Measurements from ENCODE around the gene RIBC1.

Gene RIBC1

DNA sequence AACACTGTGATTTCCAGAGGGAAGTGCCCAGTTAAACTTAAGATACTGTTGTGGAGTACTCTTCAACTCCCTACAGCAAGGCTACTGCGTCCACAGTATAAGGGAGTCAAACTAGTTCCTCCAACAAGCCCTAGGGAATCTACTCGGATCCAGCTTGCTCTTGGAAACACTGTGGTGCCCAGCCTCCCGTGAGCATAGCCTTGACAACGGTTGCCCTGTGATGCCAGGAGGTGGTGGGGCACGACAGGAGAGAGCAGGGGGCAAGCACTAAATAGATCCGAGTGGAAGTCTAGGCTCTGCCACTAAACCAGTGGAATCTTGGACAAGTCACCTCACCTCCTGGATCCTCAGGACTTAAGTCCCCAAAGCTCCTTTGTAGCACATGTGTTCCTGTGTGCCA is 45.8 kb upstream of the RIBC1 start:
- Histone ChIP-seq H3K4me2 (ENCODE audit: low read length, poor library complexity, severe bottlenecking) (no peak overlapping the region), H2BK5ac (ENCODE audit: low read depth, low read length, poor library complexity, severe bottlenecking) (no peak overlapping the region), H3K36me3 (ENCODE audit: control insufficient read depth in 1 of 2, insufficient read depth in 2 of 2, low read depth in 1 of 2, low read length in 2 of 2) (peaks cover 20 to 51% of the 10 kb centered on the region in 2 experiments), H3K23ac (ENCODE audit: low read length in 2 of 2) (no peak overlapping the region), H3K79me1 (replicated peaks; ENCODE audit: low read length, poor library complexity, severe bottlenecking) (no peaks in the 10 kb centered on the region), H3K9me3 (ENCODE audit: control insufficient read depth, low read length) (no peaks in the 10 kb centered on the region), H2BK15ac (ENCODE audit: low read depth, poor library complexity, severe bottlenecking) (no peak overlapping the region), H3K27ac (ENCODE audit: low read length, poor library complexity, severe bottlenecking) (no peak overlapping the region), H2BK12ac (ENCODE audit: low read length in 2 of 2) (no peak overlapping the region), H4K91ac (ENCODE audit: low read length) (no peak overlapping the region), H3K4ac (ENCODE audit: low read depth in 1 of 2, low read length in 2 of 2) (no peak overlapping the region), H3K4me1 (ENCODE audit: control insufficient read depth, insufficient read depth, low read depth, low read length) (peaks cover 13% of the 10 kb centered on the region), H2AK5ac (ENCODE audit: low read length, severe bottlenecking) (no peak overlapping the region), H2AFZ (ENCODE audit: low read depth, low read length) (no peak overlapping the region), H3K4me3 (ENCODE audit: insufficient read depth in 1 of 2, low read depth in 1 of 2, low read length in 2 of 2) (no peak overlapping the region), H2BK120ac (ENCODE audit: low read depth, low read length) (no peak overlapping the region), H3K27me3 (ENCODE audit: control insufficient read depth in 1 of 2, insufficient read depth in 1 of 2, low read length in 2 of 2) (no peaks in the 10 kb centered on the region), H4K8ac (ENCODE audit: low read length) (no peak overlapping the region), H3K18ac (ENCODE audit: low read depth in 1 of 2, low read length in 2 of 2) (no peak overlapping the region), H3K14ac (ENCODE audit: low read length in 2 of 2) (no peak overlapping the region), H3K9ac (ENCODE audit: low read length) (no peak overlapping the region)
- WGBS: 88% methylated on average over 4 of the region's 6 CpGs
- DNase-seq: no peak

DNA sequence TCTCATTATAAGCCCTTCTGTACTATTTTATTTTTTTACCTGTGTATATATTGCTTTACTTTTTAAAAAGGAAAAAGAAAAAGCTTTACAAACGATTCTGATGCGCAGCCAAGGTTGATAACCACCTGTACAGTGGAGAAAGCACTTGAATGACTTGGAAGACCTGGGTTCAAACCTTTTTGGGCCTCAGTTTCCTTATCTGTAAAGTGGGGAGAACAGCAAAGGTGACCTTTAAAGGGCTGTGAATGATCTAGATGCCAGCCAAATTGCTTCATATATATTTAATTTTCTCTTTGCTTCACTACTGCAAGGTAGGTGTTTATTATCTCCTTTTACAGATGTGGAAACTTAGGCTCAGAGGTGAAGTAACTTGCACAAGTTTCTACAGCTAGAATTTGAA is 45.2 kb upstream of the RIBC1 start:
- no peak overlapping the region for H3K27ac ChIP-seq (ENCODE audit: low read length, poor library complexity, severe bottlenecking)

DNA sequence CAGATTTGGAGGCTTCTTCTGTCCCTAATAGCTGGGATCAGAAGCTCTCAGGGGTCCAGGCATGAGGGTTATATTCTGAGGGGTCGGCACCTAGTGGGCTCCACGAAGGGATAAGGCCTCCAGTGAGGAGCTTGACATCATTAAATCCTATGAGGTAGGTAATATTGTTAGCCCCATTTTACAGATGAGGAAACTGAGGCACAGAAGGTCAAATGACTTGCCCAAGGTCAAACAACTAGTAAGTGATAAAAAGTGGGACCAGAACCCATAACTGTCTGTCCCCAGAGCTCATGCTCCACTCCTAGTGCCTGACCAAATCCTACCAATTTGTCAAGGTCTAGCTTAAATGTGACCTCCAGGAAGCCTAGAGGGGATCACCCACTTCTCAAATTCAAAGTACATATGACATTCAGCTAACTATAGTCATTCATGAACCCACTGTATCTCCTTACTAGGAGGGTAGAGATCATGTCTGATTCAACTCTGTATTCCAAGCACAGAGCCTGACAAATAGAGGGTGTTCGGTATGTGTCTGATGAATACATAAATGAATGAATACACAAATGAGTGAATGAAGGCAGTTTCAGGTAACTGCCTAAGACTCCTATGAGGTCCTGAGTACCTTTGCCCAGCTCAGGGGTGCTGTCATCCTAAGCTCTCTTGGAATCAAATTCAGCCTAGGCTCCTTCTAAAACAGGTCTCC is 43.5 kb upstream of the RIBC1 start:
- H2AK5ac ChIP-seq (ENCODE audit: low read length, severe bottlenecking): peak overlapping the region; percentile 93
- 100% methylated on average over 3 of the region's 3 CpGs for WGBS
- H3K4me2 ChIP-seq (ENCODE audit: low read length, poor library complexity, severe bottlenecking): no peak overlapping the region

More for the DNA sequence above, 45.2 kb upstream of the RIBC1 start:
- H3K79me1 ChIP-seq (replicated peaks; ENCODE audit: low read length, poor library complexity, severe bottlenecking): no peaks in the 10 kb centered on the region
- no peak for DNase-seq
- no peak overlapping the region for H4K8ac ChIP-seq (ENCODE audit: low read length)
- no peak overlapping the region for H3K4me3 ChIP-seq (ENCODE audit: insufficient read depth in 1 of 2, low read depth in 1 of 2, low read length in 2 of 2)
- no peak overlapping the region for H2AFZ ChIP-seq (ENCODE audit: low read depth, low read length)
- no peak overlapping the region for H3K23ac ChIP-seq (ENCODE audit: low read length in 2 of 2)
- no peaks in the 10 kb centered on the region for H3K27me3 ChIP-seq (ENCODE audit: control insufficient read depth in 1 of 2, insufficient read depth in 1 of 2, low read length in 2 of 2)
- WGBS: 100% methylated on average over 2 of the region's 2 CpGs
- no peak overlapping the region for H2AK5ac ChIP-seq (ENCODE audit: low read length, severe bottlenecking)
- no peak overlapping the region for H3K9ac ChIP-seq (ENCODE audit: low read length)
- no peak overlapping the region for H2BK15ac ChIP-seq (ENCODE audit: low read depth, poor library complexity, severe bottlenecking)
- H3K9me3 ChIP-seq (ENCODE audit: control insufficient read depth, low read length): no peaks in the 10 kb centered on the region
- H3K4ac ChIP-seq (ENCODE audit: low read depth in 1 of 2, low read length in 2 of 2): no peak overlapping the region
- H3K14ac ChIP-seq (ENCODE audit: low read length in 2 of 2): no peak overlapping the region
- H4K91ac ChIP-seq (ENCODE audit: low read length): no peak overlapping the region
- H2BK5ac ChIP-seq (ENCODE audit: low read depth, low read length, poor library complexity, severe bottlenecking): no peak overlapping the region
- no peak overlapping the region for H3K4me2 ChIP-seq (ENCODE audit: low read length, poor library complexity, severe bottlenecking)
- no peak overlapping the region for H2BK120ac ChIP-seq (ENCODE audit: low read depth, low read length)
- H3K4me1 ChIP-seq (ENCODE audit: control insufficient read depth, insufficient read depth, low read depth, low read length): peaks cover 13% of the 10 kb centered on the region
- H3K18ac ChIP-seq (ENCODE audit: low read depth in 1 of 2, low read length in 2 of 2): no peak overlapping the region
- peaks cover 24 to 56% of the 10 kb centered on the region in 2 experiments for H3K36me3 ChIP-seq (ENCODE audit: control insufficient read depth in 1 of 2, insufficient read depth in 2 of 2, low read depth in 1 of 2, low read length in 2 of 2)
- H2BK12ac ChIP-seq (ENCODE audit: low read length in 2 of 2): no peak overlapping the region

DNA sequence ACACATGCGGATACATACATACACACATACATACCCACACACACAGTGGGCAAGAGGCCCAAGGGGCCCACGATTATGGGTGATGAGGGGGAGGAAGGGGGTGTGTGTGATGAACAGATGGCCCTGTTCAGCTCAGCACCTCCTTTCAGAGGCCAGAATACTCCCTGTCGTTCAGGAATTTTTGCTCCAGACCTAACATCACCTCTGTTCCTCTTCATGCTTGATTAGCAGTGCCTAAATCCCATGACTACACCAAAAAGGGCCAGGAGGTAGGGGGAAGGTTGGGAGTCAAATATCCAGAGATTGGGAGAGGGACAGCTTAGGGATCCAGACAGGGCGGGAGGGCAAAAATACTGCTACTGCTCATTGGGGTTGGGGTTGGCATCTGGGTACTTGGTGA is 42.9 kb upstream of the RIBC1 start:
- no peak overlapping the region for H3K4ac ChIP-seq (ENCODE audit: low read depth in 1 of 2, low read length in 2 of 2)
- H3K4me3 ChIP-seq (ENCODE audit: insufficient read depth in 1 of 2, low read depth in 1 of 2, low read length in 2 of 2): no peak overlapping the region
- H2BK15ac ChIP-seq (ENCODE audit: low read depth, poor library complexity, severe bottlenecking): no peak overlapping the region
- H3K14ac ChIP-seq (ENCODE audit: low read length in 2 of 2): no peak overlapping the region
- H2AFZ ChIP-seq (ENCODE audit: low read depth, low read length): no peak overlapping the region
- no peak for DNase-seq
- H3K4me1 ChIP-seq (ENCODE audit: control insufficient read depth, insufficient read depth, low read depth, low read length): peaks cover 14% of the 10 kb centered on the region
- H2AK5ac ChIP-seq (ENCODE audit: low read length, severe bottlenecking): peak overlapping the region; percentile 92
- no peak overlapping the region for H2BK12ac ChIP-seq (ENCODE audit: low read length in 2 of 2)
- no peaks in the 10 kb centered on the region for H3K9me3 ChIP-seq (ENCODE audit: control insufficient read depth, low read length)
- 100% methylated on average over 1 of the region's 4 CpGs for WGBS
- H3K4me2 ChIP-seq (ENCODE audit: low read length, poor library complexity, severe bottlenecking): peak overlapping the region; percentile 29
- H4K91ac ChIP-seq (ENCODE audit: low read length): no peak overlapping the region
- H3K9ac ChIP-seq (ENCODE audit: low read length): no peak overlapping the region
- peaks cover 28 to 70% of the 10 kb centered on the region in 2 experiments for H3K36me3 ChIP-seq (ENCODE audit: control insufficient read depth in 1 of 2, insufficient read depth in 2 of 2, low read depth in 1 of 2, low read length in 2 of 2)
- peak overlapping the region; percentile 79 for H3K27ac ChIP-seq (ENCODE audit: low read length, poor library complexity, severe bottlenecking)
- no peak overlapping the region for H3K23ac ChIP-seq (ENCODE audit: low read length in 2 of 2)
- no peaks in the 10 kb centered on the region for H3K27me3 ChIP-seq (ENCODE audit: control insufficient read depth in 1 of 2, insufficient read depth in 1 of 2, low read length in 2 of 2)
- H2BK120ac ChIP-seq (ENCODE audit: low read depth, low read length): no peak overlapping the region
- peak overlapping the region; percentile 76 for H2BK5ac ChIP-seq (ENCODE audit: low read depth, low read length, poor library complexity, severe bottlenecking)
- no peak overlapping the region for H3K18ac ChIP-seq (ENCODE audit: low read depth in 1 of 2, low read length in 2 of 2)
- H3K79me1 ChIP-seq (replicated peaks; ENCODE audit: low read length, poor library complexity, severe bottlenecking): no peaks in the 10 kb centered on the region
- no peak overlapping the region for H4K8ac ChIP-seq (ENCODE audit: low read length)

More for the DNA sequence above, 43.5 kb upstream of the RIBC1 start:
- no peak overlapping the region for H4K91ac ChIP-seq (ENCODE audit: low read length)
- no peak overlapping the region for H3K23ac ChIP-seq (ENCODE audit: low read length in 2 of 2)
- peaks cover 14% of the 10 kb centered on the region for H3K4me1 ChIP-seq (ENCODE audit: control insufficient read depth, insufficient read depth, low read depth, low read length)
- no peak overlapping the region for H3K14ac ChIP-seq (ENCODE audit: low read length in 2 of 2)
- H2BK15ac ChIP-seq (ENCODE audit: low read depth, poor library complexity, severe bottlenecking): no peak overlapping the region
- no peak overlapping the region for H2BK120ac ChIP-seq (ENCODE audit: low read depth, low read length)
- no peak overlapping the region for H3K4ac ChIP-seq (ENCODE audit: low read depth in 1 of 2, low read length in 2 of 2)
- no peak overlapping the region for H3K4me3 ChIP-seq (ENCODE audit: insufficient read depth in 1 of 2, low read depth in 1 of 2, low read length in 2 of 2)
- H3K27ac ChIP-seq (ENCODE audit: low read length, poor library complexity, severe bottlenecking): peak overlapping the region; percentile 64
- H3K18ac ChIP-seq (ENCODE audit: low read depth in 1 of 2, low read length in 2 of 2): no peak overlapping the region
- no peaks in the 10 kb centered on the region for H3K79me1 ChIP-seq (replicated peaks; ENCODE audit: low read length, poor library complexity, severe bottlenecking)
- H3K36me3 ChIP-seq (ENCODE audit: control insufficient read depth in 1 of 2, insufficient read depth in 2 of 2, low read depth in 1 of 2, low read length in 2 of 2): peaks cover 28 to 70% of the 10 kb centered on the region in 2 experiments
- no peak overlapping the region for H4K8ac ChIP-seq (ENCODE audit: low read length)
- H2AFZ ChIP-seq (ENCODE audit: low read depth, low read length): no peak overlapping the region
- no peak overlapping the region for H2BK5ac ChIP-seq (ENCODE audit: low read depth, low read length, poor library complexity, severe bottlenecking)
- H3K9ac ChIP-seq (ENCODE audit: low read length): no peak overlapping the region
- H3K9me3 ChIP-seq (ENCODE audit: control insufficient read depth, low read length): no peaks in the 10 kb centered on the region
- DNase-seq: no peak
- no peak overlapping the region for H2BK12ac ChIP-seq (ENCODE audit: low read length in 2 of 2)
- H3K27me3 ChIP-seq (ENCODE audit: control insufficient read depth in 1 of 2, insufficient read depth in 1 of 2, low read length in 2 of 2): no peaks in the 10 kb centered on the region
